Measurements from ENCODE around the gene FBN1.

The FBN1 gene

DNA sequence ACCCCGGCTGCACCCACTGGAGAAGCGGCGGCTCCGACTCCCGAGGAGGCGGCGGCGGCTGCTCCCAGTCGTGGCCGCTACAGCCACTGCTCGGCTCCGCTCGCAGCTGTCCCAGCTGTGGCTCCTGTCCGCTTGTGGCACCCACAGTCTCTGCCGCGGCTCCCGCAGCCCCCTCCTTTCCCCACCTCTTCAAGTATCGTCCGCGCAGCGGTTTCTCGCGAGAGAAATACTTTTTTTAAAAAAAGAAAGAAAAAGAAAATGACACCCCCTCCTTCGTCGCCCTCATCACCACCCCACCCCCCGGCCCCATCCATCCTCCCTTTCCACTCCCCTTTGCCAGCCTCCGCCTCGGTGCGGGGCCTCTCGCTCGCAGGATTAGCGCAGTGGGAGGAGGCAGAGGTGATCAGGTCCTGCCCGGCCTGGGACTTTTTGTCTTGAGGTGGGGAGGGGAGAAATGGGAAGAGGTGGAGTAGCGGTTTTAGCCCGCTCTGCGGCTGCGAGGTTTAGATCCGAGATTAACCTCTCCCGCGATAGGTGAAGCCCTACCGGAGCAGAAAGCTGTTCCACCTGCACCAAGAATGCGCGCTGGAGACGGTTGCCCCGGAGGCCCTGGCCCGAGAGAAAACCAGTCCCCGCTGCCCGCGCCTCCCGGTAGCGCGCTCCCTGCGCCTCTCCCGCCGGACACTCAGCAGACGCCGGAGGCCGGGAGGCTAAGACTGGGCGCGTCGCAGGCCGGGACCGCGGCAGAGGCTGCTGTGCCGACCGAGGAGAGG is at the start of gene FBN1:
Gene FBN1, minus strand, starts transcription at position 152 of the 773 bp plus-strand sequence. CDS start 940 bp downstream, outside the sequence.
- DNase-seq (ENCODE audit: low read depth in 3 of 3) = no peak

DNA sequence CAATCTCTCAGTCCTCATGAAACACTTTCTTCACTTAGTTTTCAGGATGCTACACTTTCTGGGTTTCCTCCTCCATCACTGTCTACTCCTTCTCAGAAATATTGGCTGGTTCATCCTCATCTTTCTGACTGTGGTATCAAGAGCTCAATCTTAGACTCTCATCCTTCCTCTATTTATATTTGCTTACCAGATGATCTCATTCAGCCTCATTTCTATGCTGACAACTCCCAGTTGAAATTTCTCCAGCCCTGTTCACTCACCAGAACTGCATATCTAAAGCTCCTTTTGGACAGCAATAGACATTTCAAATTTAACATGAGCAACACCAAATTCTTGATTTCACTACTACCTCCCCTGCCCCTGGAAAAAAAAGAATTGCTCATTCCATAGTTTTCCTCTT is 48.0 kb upstream of the FBN1 start:
- no peak for DNase-seq (ENCODE audit: low read depth in 3 of 3)

DNA sequence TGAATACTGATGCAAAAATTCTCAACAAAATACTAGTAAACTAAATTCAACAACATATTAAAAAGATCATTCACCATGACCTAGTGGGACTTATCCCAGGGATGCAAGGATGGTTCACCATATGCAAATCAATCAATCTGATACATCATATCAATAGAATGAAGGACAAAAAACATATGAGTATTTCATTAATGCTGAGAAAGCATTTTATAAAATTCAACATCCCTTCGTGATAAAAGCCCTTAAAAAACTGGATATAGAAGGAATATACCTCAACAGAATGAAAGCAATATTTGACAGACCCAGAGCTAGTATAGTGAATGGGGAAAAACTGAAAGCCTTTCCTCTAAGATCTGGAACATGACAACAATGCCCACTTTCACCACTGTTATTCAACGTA is 43.0 kb upstream of the FBN1 start:
- DNase-seq (ENCODE audit: low read depth in 3 of 3) = no peak

DNA sequence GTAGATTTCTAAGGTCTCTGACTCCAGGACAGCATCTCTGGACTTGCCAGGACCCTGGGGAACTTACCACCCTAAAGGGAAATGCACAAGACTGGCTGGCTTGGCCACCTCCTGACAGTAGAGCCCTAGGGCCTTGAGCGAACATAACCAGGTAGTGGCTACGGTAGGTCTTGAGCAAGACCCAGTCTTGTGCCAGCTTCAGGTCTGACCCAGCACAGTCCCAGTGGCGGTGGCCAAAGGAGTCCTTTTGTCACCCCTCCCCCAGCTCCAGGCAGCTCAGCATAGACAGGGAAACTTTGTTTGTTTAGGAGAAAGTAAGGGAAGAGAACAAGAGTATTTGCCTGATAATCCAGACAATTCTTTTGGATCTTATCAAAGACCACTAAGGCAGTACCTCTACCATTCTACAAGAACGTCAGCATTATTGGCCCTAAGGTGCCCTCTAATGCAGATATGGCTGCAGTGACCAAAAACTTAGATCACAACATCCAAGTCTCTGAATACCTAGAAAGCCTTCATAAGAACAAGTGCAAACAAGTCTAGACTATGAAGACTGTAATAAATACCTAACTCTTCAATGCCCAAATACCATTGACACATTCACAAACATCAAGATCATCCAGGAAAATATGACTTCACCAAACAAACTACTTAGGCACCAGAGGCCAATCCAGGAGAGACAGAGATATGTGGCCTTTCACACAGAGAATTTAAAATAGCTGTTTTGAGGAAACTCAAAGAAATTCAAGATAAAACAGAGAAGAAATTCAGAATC is 38.7 kb upstream of the FBN1 start:
- DNase-seq (ENCODE audit: low read depth in 3 of 3) = no peak

DNA sequence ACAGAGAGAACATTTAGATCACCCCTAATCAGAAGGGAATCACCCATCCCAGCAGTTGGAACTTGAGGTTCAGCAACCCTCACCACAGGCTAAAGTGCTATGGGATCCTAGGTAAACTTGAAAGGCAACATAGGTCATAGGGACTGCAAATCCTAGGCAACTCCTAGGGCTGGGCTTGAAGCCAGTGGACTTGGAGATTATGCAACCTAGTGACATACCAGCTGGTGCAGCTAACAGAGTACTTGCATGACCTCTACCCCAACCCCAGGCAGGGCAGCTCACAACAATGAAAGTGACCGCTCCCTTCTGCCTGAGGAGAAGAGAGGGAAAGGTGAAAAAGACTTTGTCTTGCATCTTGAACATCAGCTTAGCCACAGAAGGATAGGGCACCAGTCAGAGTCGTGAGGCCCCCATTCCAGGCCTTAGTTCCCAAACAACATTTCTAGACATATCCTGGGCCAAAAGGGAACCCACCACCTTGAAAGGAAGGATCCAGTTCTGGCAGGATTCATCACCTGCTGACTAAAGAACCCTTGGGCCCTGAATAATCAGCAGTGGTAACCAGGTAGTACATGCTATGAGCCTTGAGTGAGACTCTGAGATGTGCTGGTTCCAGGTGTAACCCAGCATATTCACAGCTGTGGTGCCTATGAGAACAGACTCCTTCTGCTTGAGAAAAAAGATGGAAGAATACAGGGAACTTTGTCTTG is 37.6 kb upstream of the FBN1 start:
- DNase-seq (ENCODE audit: low read depth in 3 of 3) = no peak

DNA sequence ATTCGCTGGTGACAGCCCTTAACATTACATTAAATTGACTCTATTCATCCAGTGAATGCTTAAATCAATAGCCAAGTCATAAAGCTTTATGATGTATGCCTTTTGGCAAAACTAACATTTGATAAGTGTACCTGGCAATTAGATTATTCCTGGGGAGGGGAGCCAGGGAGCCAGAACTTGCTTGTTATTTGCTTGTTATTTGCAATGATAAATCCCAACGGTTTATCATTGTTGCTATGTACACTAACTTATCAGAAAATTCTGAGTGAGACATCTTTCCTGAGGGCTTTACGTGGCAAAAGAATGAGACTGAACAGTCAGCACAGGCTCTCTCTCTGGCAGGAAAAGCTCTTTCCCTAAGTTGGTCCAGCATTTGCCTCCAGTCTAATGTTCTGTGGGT is 35.8 kb upstream of the FBN1 start:
- no peak for DNase-seq (ENCODE audit: low read depth in 3 of 3)

DNA sequence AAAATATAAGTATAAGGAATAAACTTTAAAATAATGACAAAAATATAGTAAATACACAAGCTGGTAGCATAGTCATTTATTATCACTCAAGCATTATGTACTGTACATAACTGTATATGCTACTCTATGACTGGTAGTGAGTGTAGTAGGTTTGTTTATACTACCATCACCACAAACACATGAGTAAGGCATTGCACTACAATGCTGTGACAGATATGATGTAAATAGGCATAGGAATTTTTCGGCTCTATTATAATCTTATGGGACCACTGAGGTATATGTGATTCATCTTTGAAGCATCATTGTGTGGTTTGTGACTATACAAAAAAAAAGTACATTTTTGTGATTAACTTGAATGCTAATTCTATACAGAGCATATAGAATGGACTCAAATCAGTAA is 35.3 kb upstream of the FBN1 start:
- no peak for DNase-seq (ENCODE audit: low read depth in 3 of 3)

DNA sequence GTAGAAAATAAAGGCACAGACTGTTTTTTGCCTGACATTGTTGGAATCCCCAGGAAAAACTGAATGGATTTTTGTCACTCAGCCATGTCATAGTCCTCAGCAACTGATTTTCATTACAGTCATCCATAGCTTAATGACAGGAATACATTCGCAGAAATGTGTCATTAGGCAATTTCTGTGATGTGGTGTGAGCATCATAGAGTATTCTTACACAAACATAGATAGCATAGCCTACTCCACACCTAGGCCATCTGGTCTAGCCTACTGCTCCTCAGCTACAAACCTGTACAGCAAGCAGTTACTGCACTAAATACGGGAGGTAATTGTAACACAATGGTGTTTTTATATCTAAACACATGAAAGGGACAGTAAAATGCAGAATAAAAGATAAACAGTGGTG is 34.4 kb upstream of the FBN1 start:
- no peak for DNase-seq (ENCODE audit: low read depth in 3 of 3)

DNA sequence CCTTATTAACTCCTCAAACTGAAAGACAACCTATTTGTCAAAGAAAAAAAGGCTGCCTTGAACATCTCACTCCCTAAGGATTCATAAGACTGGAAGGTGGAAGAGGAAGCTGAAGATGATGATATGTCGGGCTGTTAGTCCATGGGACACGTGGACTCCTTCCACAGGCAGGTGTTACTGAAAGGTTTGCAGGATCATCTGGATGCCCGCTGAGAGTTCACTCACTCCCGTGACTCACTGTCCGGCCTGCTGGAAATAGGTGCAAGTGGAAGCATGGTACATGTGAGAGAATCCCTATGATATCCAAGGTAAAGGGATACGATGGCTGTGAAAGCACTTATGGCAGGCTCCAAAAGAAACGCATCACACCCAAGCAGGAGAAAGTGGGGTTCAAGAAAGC is 33.3 kb upstream of the FBN1 start:
- DNase-seq (ENCODE audit: low read depth in 3 of 3) = no peak

DNA sequence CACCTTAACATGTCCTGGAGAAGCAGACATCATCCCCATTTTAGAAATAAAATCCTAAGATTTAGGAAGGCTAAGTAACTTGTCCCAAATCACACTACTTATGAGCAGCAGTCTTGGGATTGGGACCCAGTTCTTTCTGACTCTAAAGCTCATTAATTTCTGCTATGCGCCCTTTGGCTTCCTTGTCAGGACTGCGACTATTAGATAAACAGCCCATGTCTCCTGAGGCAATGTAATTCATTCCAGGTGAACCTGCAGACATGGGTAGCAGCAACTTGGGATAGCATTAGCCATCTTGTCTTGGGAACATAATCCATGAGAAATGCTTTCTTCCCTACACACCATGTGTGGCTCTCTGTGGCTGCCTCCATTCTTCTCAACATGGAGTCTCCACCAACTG is 32.3 kb upstream of the FBN1 start:
- no peak for DNase-seq (ENCODE audit: low read depth in 3 of 3)

- no peak for DNase-seq (ENCODE audit: low read depth in 3 of 3)
Measured at GRCh38 chr15:48675436-48675835, 29.9 kb upstream of the FBN1 start.

GRCh38 chr15:48674876-48675275 is 29.4 kb upstream of the FBN1 start:
- DNase-seq (ENCODE audit: low read depth in 3 of 3) = no peak

DNA sequence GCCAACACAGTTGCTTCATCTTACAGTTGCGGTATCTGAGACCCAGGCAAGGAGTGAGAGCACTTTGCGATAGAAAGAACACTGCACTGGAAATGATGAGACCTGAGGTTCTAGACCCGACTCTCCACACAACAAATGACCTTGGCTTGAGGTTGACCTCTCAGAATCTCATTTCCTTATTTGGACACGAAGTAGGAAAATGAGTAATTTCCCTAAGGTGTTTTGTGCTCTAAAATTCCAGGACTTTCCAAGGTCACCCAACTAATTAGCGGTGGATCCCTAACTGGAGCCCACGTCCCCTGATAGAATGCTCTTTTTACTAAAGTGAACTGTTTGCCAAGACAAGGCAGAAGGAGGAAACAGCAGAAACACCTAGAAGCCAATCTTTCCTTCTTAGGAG is 26.7 kb upstream of the FBN1 start:
- DNase-seq (ENCODE audit: low read depth in 3 of 3) = no peak

- no peak for DNase-seq (ENCODE audit: low read depth in 3 of 3)
Measured at GRCh38 chr15:48671103-48672022, 25.9 kb upstream of the FBN1 start.

DNA sequence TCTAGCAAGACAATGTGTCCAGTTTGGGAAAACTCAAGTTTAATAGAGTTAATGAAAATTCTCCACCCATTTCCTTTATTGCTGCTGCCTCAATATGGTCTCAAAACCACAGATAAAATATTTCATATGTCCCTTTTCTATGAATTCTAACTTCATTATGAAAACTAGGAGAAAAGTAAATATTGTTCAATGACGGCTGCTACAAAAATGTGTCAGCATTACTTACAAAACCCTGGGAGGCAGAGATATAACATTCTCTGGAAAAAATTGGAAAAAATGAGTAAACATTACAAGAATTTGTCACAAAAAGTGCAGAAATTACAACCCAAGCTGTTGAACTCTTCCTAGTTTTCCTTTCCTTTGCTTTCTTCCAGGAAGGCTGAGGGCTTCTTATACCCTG is 22.2 kb upstream of the FBN1 start:
- DNase-seq (ENCODE audit: low read depth in 3 of 3) = no peak

- DNase-seq (ENCODE audit: low read depth in 3 of 3) = no peak
Measured at GRCh38 chr15:48664436-48664835, 18.9 kb upstream of the FBN1 start.

DNA sequence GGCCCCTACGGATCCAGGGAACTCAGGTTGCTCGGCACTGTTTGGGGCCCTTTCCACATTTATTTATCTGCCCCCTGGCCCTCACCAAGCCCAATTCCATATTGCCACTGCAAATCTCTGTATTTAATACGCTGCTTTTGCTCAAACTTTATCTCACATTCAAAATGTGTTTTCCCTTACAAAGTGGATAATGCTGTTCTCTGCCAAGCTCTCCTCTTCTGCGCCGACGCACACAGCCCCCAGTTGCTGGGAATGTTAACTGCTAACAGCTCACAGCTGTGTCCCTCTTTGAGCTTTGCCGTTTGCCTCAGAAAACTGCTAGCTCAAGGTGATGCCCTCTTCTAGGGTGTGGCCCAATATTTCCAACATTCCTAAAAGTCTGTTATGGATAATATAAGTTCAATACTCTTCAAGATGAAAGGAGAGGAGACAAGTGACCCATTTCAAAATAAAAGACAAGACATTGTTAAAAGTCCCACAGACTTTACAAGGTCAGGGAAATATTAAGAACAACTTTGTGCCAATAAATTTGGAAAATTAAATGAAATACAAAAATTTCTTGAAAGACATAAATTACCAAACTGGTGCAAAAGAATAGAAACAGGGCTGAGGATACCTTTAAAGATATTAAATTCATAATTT is 12.6 kb upstream of the FBN1 start:
- DNase-seq (ENCODE audit: low read depth in 3 of 3) = no peak

DNA sequence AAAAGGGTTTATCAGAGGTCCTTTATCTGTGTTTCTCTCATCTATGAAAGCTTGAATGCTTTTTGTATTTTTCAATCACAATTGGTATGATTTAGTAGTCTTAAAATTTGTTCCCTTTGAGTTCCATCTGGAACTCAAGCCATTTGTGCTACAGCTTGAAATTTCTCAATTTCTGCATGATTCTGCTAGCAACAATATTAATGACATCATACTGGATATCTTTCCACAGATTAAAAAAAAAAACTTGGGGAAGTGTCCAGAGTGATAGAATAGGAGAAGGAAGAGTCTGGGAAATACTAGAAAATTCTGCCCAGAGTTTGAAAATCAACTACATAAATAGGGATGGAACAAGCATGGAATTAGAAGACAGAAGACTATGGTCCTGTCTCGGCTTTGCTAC is 9.3 kb upstream of the FBN1 start:
- no peak for DNase-seq (ENCODE audit: low read depth in 3 of 3)

DNA sequence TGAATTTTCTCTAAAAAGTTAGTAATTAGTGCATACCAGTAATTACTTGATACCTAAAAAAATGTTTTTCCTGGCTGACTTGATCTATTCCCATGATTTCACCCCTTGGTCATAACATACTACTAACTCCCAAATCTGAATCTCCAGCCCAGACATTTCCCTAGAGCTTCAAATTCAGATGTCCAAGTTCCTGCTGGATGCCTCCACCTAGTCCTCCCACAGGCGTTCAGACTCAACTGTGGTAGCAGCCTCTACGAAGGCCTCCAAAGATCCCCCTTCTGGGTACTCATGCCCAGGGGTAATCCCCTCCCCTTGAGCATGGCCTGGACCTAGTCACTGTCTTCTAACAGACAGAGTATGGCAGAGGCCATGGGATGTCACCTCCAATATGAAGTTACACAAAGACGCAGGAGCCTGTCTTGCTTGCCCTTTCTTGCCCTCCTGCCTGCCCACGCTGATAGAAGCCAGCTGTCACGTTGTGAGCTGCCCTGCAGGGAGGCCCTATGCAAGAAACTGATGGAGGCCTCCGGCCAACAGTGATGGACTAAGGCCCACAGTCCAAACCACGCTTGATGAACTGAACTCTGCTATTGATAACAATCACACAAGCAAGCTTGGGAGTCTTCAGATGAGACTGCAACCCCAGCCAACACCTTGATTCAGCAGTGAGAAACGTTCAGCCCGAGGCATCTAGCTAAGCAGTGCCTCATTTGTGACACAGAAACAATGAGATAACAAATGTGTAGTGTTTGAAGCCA is 8.6 kb upstream of the FBN1 start:
- DNase-seq (ENCODE audit: low read depth in 3 of 3) = no peak

GRCh38 chr15:48653216-48653615 is 7.7 kb upstream of the FBN1 start:
- DNase-seq (ENCODE audit: low read depth in 3 of 3) = no peak
